ENCODE data around the gene CSRP2.

The CSRP2 gene

DNA sequence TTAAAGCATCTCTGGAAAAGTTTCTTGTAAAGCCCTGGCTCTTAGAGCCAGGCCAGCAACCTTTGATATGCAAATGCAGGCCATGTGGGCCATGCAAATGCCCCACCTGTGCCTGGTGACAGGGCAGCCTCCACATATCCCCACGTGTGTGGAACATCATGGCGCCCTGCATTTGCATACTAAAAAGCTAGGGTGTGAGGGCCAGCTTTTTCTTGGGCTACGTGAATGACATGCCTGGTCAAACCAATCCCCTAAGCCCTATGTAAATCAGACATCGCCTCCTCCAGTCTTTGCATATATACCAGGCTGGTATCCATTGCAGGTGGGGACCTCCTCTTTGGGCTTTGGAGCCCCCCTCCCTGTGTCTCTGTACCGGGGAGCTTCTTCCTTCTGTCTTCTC is 6.4 kb downstream of the CSRP2 start:
- DNase-seq (ENCODE audit: extremely low read depth, insufficient read length), result no peak
- no peak overlapping the region for H3K4me3 ChIP-seq (replicated peaks; ENCODE audit: low read depth, low read length)
- TF ChIP-seq CTCF (IDR thresholded peaks at IDR 0.05; ENCODE audit: insufficient read depth, low read length, poor library complexity, severe bottlenecking), result no peak

DNA sequence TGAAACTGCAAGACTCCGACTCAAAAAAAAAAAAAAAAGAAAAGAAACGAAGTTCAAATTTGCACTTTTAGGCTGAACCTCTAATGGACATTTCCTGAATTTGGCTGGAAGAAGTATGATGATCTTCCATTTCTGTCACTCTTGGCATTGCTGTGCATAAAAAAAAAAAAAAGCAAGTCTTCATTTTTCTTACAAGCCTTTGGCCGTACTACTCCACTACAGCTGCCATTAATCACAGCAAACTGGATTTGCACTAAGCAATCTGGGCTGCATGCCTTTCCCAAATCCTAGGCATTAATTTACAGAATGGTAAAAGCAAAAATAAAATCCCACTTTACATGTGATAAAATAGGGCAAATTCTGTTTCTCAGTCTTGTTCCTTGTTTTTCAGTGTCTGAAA is 7.1 kb downstream of the CSRP2 start:
- no peak for DNase-seq (ENCODE audit: extremely low read depth, insufficient read length)
- TF ChIP-seq CTCF (IDR thresholded peaks at IDR 0.05; ENCODE audit: insufficient read depth, low read length, poor library complexity, severe bottlenecking), result no peak

More for the DNA sequence above, 6.4 kb downstream of the CSRP2 start:
- Histone ChIP-seq H3K27me3 (replicated peaks; ENCODE audit: control insufficient read depth, insufficient read depth, low read length) (no peaks in the 10 kb centered on the region), H3K36me3 (ENCODE audit: control insufficient read depth, insufficient read depth, low read length) (no peaks in the 10 kb centered on the region)

DNA sequence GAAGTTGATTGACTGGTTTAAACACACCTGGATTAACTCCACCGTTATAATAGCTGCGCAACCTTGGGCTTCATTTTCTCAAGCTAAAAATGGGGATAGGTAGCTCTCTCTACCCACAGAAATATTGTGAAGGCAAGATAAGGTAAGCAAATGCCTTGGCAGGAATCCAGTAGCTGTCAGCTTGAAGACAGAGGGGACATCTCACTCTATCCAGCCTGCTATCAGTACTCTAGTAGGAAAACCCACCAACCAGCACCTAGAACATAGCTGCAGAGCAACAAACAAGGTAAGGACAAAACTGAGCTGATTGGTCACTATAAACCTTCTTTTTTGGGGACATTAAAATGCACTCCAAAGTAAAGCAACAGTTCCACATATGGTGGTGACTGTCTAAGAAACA is 7.7 kb downstream of the CSRP2 start:
- no peak for TF ChIP-seq CTCF (IDR thresholded peaks at IDR 0.05; ENCODE audit: insufficient read depth, low read length, poor library complexity, severe bottlenecking)
- Histone ChIP-seq H3K27me3 (replicated peaks; ENCODE audit: control insufficient read depth, insufficient read depth, low read length) (no peaks in the 10 kb centered on the region), H3K4me3 (replicated peaks; ENCODE audit: low read depth, low read length) (no peak overlapping the region), H3K36me3 (ENCODE audit: control insufficient read depth, insufficient read depth, low read length) (no peaks in the 10 kb centered on the region)
- no peak for DNase-seq (ENCODE audit: extremely low read depth, insufficient read length)

More for the DNA sequence above, 7.1 kb downstream of the CSRP2 start:
- no peaks in the 10 kb centered on the region for H3K27me3 ChIP-seq (replicated peaks; ENCODE audit: control insufficient read depth, insufficient read depth, low read length)
- H3K36me3 ChIP-seq (ENCODE audit: control insufficient read depth, insufficient read depth, low read length), result no peaks in the 10 kb centered on the region
- H3K4me3 ChIP-seq (replicated peaks; ENCODE audit: low read depth, low read length), result no peak overlapping the region

DNA sequence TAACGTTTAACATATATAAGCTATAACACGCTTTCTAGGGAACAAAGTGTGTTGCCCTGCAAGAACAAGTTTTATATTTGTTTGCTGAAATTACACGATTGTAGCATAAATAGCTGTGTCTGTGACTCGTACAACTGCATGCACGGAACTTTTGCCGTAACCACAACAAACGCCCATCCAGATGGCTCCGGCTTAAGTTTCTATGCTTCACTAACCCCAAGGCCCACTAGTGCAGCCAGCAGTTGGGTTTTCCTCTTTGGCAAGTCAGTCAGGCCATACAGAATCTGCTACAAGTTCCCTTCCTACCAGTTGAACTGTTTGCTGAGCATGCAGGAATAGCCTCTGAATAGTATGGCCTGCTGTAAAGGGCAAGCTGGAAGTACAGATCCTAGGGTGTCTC is 12.1 kb downstream of the CSRP2 start:
- Histone ChIP-seq H3K36me3 (ENCODE audit: control insufficient read depth, insufficient read depth, low read length) (no peaks in the 10 kb centered on the region), H3K27me3 (replicated peaks; ENCODE audit: control insufficient read depth, insufficient read depth, low read length) (no peaks in the 10 kb centered on the region), H3K4me3 (replicated peaks; ENCODE audit: low read depth, low read length) (no peak overlapping the region)
- no peak for TF ChIP-seq CTCF (IDR thresholded peaks at IDR 0.05; ENCODE audit: insufficient read depth, low read length, poor library complexity, severe bottlenecking)
- DNase-seq (ENCODE audit: extremely low read depth, insufficient read length), result no peak

DNA sequence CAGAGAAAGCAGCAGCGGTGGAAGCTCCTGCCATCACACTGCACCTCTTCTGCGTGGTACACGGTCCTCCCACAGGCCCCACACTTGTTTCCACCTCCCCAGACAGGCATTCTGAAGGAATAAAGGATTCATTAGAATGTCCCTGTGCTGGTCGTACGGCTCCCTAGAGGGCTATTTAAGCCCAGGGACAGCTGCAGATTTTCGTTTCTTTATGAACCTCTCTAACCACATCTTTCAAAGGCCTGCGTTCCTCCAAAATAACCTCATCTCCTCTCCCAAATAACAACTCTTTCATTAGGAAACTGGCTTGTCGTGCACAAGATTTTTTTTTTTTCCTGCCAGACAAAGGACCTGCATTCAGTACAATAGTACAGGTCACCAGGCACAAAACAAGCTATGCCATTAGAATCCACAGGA is 12.7 kb downstream of the CSRP2 start:
- no peaks in the 10 kb centered on the region for H3K36me3 ChIP-seq (ENCODE audit: control insufficient read depth, insufficient read depth, low read length)
- no peak overlapping the region for H3K4me3 ChIP-seq (replicated peaks; ENCODE audit: low read depth, low read length)
- DNase-seq (ENCODE audit: extremely low read depth, insufficient read length), result no peak
- no peaks in the 10 kb centered on the region for H3K27me3 ChIP-seq (replicated peaks; ENCODE audit: control insufficient read depth, insufficient read depth, low read length)
- TF ChIP-seq CTCF (IDR thresholded peaks at IDR 0.05; ENCODE audit: insufficient read depth, low read length, poor library complexity, severe bottlenecking), result no peak

GRCh38 chr12:76864791-76865400 is 13.9 kb downstream of the CSRP2 start:
- no peaks in the 10 kb centered on the region for H3K36me3 ChIP-seq (ENCODE audit: control insufficient read depth, insufficient read depth, low read length)
- no peak for TF ChIP-seq CTCF (IDR thresholded peaks at IDR 0.05; ENCODE audit: insufficient read depth, low read length, poor library complexity, severe bottlenecking)
- H3K4me3 ChIP-seq (replicated peaks; ENCODE audit: low read depth, low read length), result no peak overlapping the region
- H3K27me3 ChIP-seq (replicated peaks; ENCODE audit: control insufficient read depth, insufficient read depth, low read length), result no peaks in the 10 kb centered on the region
- DNase-seq (ENCODE audit: extremely low read depth, insufficient read length), result no peak
